Kidney capillary endothelial cell (primary cell): ENCODE measurements around the gene FAM8A1.

Experiments used
- DNase-seq: peaks from one replicate; pipeline ENCODE4 v3.0.0-alpha.2; 2018; ENCODE audit warnings: low spot score

Gene FAM8A1

DNA sequence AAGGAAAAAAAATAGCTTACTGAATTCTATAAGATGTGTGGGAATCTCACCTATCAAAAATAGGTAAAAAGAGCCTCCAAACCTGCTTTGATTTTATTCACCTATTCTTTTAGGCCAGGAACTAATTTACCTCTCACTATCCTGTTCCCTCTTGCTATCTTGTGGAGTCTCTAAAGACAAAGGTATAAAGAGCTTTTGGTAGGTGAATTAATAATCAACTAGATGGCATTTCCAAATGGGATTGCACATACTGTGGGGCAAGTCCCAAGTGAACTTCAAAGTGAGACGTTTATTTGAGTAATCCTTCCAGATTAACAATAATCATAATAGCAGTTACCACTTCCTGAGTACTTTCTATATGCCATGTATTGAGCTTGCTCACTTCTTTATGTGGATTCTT is 2.8 kb downstream of the FAM8A1 start:
- no peak for DNase-seq

GRCh38 chr6:17606606-17607005 is 6.5 kb downstream of the FAM8A1 start:
- no peak for DNase-seq

DNA sequence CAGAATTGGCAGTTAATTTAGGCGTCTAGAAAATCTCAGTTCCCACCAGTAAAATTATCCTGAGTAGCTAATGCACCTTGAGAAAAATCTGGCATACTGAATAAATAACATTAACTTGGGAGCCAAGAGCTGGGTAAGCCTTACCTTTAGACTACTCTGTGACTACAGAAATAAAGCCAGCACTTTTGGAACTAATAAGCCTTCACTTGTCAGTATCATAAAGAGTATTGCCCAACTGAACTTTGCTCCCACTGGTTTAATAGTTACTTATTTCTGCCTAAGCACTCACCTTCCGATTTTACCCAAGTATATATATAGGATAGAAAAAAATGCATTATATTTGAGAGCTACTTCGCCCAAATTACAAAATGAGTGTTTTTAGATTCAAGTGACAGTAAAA is 10.7 kb downstream of the FAM8A1 start:
- DNase-seq = no peak

DNA sequence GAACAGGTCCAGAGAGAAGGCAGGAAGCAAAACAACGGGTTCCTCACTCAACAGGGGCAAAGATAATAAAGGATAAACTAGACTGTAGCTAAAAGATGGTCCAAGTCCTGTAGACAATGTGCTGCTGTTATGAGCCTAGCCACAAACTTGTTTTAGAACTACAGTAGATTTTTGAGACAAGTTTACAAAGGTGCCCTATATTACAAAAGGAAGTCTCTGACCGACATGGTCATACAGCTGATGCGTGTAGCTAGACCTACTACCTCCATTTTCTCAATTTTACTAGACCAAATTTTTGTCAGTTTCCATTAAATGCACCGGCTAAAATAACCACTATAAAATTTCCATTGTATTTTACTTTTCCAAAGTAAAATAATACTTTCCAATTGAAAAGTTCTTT is 11.9 kb downstream of the FAM8A1 start:
- DNase-seq = no peak

DNA sequence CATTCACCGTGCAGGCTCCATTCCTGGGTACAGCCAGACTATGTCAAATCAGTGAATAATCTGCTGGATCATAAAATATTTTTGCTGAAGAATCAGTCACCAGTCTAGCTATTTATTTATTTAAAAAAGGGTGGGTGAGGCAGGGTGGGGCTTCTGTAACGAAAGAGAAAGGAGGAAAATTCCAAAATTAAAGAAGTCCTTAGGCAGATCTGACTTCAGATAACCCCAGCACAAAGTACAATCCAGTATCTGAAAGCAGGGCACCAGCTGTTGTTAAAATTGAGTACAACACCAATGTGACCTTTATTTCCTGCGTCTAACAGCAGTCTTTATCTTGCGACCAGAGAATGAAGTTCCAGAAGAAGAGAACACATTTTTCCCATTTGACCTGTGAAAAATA is 15.7 kb downstream of the FAM8A1 start:
- DNase-seq = no peak

DNA sequence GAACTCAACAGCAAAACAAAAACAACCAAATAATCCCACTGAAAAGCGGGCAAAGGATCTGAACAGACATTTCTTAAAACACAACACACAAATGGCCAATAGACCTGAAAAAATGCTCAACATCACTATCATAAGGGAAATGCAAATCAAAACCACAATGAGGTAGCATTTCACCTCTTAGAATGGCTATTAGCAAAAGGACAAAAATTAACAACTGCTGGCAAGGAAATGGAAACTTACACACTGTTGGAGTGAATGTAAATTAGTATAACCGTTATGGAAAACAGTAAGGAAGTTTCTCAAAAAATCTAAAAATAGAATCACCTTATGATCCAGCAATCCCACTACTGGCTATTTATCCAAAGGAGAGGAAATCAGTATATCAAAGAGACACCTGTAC is 20.9 kb downstream of the FAM8A1 start:
- no peak for DNase-seq

DNA sequence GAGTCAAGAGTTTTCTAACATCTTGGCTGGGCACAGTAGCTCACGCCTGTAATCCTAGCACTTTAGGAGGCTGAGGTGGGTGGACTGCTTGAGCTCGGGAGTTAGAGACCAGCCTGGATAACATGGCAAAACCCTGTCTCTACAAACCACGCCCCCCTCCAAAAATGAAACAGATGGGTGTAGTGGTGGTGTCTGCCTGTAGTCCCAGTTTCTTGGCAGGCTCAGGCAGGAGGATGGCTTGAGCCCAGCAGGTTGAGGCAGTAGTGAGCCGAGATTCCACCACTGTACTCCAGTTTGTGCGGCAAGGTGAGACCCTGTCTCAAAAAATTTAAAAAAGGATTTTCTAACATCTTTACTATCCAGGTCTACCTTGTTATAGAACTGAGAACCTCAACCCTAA is 22.0 kb downstream of the FAM8A1 start:
- no peak for DNase-seq

- no peak for DNase-seq
Measured at GRCh38 chr6:17624396-17624795, 24.3 kb downstream of the FAM8A1 start.

- DNase-seq = no peak
Measured at GRCh38 chr6:17628873-17629272, 28.8 kb downstream of the FAM8A1 start.

DNA sequence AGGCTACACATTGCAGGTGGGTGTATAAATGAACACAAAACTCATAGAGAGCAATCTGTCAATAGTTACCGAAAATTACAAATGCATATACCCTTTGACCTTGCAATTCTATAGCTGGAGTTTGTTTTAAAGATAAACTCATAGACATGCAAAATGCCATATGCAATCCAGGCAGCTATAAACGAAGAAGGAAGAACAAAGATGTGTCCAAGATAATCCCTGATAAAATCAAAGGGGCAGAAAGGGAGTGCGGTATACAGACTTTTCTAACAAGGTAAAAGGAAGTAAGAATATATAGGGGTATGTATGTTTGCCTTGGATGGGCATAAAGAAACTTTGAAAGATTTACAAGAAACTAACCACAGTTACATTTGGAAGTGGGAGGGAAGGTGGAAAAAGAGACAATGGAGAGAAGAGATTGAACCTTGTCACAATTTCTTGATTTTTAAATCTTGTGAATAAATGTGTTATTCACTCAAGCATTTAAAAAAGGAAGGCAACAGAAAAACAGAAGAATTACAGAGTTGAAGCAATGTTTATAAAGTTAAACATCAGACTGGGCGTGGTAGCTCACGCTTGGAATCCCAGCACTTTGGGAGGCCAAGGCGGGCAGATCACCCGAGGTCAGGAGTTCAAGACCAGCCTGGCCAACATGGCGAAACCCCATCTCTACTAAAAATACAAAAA is 29.9 kb downstream of the FAM8A1 start:
- no peak for DNase-seq

DNA sequence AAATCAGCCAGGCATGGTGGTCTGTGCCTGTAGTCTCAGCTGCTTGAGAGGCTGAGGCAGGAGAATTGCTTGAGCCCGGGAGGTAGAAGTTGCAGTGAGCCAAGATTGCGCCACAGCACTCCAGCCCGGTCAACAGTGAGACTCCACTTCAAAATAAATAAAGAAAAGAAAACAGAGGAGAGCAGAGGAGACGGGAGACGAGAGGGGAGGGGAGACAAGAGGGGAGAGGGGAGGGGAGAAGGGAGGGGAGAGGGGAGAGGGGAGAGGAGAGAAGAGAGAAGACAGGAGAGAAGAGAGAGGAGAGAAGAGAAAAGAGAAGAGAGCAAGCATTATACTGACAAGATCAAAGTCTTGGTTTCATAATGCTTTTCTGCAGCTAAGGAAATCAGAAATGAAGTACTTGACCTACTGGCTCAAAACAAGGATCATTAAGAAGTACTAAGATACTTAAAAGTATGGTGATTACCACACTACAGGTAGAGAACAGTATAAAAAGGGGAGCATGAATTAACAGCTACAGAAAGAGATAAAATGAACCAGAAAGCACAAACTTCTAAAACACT is 30.5 kb downstream of the FAM8A1 start:
- no peak for DNase-seq

GRCh38 chr6:17632934-17633333 is 32.8 kb downstream of the FAM8A1 start:
- no peak for DNase-seq

DNA sequence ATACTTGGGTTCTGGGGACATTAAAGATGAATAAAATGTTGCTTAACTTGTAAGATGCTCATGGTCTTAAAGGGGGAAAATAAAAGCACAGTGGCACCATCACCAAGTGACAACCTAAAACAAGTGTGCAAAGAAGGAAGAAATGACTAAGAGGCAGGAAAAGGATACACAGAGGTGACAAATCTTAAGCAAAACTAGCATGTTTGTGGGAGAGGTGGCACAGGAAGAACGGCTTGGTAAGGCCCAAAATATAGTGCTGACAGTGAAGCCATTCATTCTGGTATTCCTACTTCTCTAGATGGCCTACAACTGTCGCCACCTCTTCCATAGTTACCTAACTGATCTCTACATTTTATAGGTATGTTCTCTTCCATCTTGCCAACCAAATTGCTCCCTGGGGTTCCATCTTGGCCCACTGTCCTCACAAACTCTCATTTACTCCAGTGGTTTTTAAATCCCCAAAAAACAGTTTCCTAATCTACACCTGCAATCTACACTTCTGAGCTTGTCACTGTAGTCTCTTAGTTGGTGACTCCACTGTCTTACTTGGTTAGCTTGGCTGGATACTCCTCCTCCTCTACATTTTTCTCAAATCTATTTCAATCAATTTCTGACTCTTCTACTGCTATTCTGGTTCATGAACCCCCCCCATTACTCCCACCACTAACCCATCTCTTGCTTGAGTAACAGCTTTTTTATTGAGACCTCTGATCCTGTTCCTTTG is 33.5 kb downstream of the FAM8A1 start:
- peak; percentile 29 for DNase-seq

GRCh38 chr6:17635568-17635967 is 35.5 kb downstream of the FAM8A1 start:
- DNase-seq = peak; percentile 7

DNA sequence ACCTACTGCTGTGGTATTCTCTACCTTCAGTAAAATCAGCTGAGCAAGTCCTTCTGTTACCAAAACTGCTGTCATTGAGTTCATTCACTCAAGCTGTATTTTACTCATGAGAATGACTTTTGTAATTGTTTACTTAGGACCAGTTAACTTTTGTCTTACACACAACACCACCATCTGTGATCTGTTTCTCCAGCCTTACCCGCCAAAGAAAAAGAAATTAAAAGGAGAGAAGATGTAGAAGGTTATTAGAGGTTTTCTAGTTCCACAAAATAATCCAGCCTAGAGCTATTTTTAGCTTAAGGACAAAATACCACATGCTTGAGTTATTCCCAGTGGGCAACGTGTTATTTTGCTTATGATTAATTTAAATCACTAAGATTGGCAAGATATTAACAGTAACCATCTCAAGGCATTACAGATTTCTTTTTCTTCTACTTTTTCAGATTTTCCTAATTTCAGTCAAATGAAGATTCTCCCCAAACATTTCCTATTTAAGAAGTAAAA is 38.2 kb downstream of the FAM8A1 start:
- no peak for DNase-seq

DNA sequence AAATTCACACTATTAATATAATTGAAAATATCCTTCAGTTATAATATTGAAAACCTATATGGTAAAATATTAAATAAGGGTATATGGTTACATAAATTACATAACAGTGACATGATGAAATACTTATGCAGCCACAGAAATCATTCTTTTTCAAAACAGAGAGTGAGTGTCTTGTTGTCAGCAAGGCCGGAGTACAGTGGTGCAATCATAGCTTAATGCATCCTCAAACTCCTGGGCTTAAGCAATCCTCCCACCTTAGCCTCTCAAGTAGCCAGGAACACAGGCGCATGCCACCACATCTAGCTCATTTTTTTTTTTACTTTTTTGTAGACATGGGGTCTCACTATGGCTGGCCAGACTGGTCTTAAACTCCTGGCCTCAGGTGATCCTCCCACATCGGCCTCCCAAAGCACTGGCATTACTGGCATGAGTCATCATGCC is 40.4 kb downstream of the FAM8A1 start:
- no peak for DNase-seq

- no peak for DNase-seq
Measured at GRCh38 chr6:17648745-17649144, 48.6 kb downstream of the FAM8A1 start.

GRCh38 chr6:17650656-17651309 is 50.7 kb downstream of the FAM8A1 start:
- DNase-seq = no peak

DNA sequence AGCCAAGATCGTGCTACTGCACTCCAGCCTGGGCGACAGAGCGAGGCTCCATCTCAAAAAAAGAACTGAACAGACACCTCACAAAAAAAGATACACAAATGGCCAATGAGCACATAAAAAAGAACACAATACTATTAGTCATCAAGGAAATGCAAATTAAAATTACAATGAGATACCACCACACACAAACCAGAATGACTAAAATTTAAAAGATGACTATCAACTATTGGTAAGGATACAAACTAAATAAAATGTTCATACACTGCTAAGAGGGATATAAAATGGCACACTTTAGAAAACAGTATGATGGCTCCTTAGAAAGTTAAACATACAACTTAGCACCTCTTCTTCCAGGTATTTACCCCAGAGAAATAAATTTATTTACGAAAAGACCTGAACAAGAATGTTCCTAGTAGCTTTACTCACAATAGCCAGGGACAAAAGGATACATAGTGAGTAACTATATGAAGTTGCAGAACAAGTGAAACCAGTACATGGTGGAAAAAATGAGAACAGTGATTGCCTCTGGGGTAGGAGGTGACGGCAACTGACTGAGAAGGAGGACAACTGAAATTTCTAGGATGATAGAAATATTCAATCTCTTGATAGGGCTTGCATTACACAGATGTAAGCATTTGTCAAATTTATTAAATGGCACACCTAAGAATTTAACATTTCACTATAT is 53.2 kb downstream of the FAM8A1 start:
- DNase-seq = peak; percentile 21

DNA sequence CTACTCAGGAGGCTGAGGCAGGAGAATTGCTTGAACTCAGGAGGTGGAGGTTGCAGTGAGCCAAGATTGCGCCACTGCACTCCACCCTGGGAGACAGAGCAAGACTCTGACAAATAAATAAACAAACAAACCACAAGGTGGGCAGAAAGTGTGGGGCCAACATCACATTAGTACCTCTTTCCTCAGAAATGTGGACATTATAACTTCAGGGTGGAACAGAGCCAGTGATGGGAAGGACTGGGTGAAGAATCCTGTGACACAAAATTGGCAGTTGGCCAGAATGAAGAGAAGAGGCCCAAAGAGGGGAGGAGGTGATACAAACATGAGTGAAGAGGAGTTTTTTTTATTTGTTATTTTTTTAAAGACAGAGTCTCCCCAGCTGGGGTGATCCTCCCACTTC is 56.0 kb downstream of the FAM8A1 start:
- no peak for DNase-seq

- no peak for DNase-seq
Measured at GRCh38 chr6:17656644-17657043, 56.5 kb downstream of the FAM8A1 start.
